Activated naive CD4-positive, alpha-beta T cell treated with anti-CD3 and anti-CD28 coated beads, Interleukin-2, amount 10 ng/mL, durations not matched to agents 7 days and 5 days (primary cell): ENCODE results near the gene PEX5.
A peak's percentile ranks its signal among the peaks of the same experiment; 100 is the strongest.

ENCODE experiments used
- CTCF ChIA-PET: fragments of 350-600 bp; sonication (Branson Sonifier 250); formaldehyde crosslinking; loops from one replicate; lab custom pipeline; 2021; ENCODE audit warnings: antibody characterized with exemption; lab: Charles Lee
- DNase-seq: peaks from one replicate; pipeline ENCODE4 v3.0.0-alpha.2; 2020
- H3K27ac Mint-ChIP-seq: one replicate; pipeline ENCODE4 v1.8.0; 2021; ENCODE audit warnings: mild to moderate bottlenecking, moderate library complexity, mixed read lengths
- H3K27me3 Mint-ChIP-seq: one replicate; pipeline ENCODE4 v1.8.0; 2021; ENCODE audit warnings: mild to moderate bottlenecking, mixed read lengths
- H3K36me3 Mint-ChIP-seq: one replicate; pipeline ENCODE4 v1.8.0; 2021; ENCODE audit warnings: mixed read lengths
- H3K4me1 Mint-ChIP-seq: one replicate; pipeline ENCODE4 v1.8.0; 2021; ENCODE audit warnings: mixed read lengths
- H3K4me3 Mint-ChIP-seq: one replicate; pipeline ENCODE4 v1.8.0; 2021; ENCODE audit warnings: mild to moderate bottlenecking, moderate library complexity, mixed read lengths
- H3K9me3 Mint-ChIP-seq: one replicate; pipeline ENCODE4 v1.8.0; 2021; ENCODE audit warnings: mixed read lengths

The PEX5 gene

DNA sequence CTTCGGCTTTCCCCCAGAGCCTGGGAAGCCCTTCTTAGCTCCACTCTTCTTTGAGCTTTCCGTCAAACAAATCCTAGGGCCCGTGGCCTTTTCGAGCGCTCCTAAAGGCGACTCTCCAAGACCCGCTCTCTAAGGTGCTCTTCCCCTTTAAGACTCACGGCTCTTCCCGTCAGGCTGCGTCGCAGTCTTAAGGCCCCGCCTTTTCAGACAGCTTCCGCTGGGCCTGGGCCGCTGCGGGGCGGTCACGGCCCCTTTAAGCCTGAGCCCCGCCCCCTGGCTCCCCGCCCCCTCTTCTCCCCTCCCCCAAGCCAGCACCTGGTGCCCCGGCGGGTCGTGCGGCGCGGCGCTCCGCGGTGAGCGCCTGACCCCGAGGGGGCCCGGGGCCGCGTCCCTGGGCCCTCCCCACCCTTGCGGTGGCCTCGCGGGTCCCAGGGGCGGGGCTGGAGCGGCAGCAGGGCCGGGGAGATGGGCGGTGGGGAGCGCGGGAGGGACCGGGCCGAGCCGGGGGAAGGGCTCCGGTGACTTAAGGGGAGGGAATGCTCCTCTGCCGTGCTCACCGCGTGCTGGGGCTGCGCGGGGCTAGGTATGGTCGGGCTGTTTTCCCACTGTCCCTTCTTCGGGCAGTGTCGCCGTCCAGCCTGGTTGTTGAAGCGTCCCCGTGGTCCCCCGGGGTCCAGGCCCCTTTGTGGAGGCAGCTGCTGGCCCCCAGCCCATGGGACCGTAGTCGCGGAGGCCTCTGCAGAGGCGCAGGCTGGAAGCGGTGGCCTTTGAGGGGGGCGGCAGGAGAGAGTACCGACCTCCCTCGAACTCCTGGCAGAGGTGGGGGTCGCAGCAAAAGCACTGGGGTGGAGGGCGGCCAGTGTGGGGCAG, at the start of gene PEX5:
PEX5 (plus strand) TSS at position 289 of the 870 bp plus-strand sequence. CDS start 692 bp downstream, outside the sequence.
- CTCF ChIA-PET, result interaction anchor here (0.7 to 1.6 kb wide), 4 partner anchors 25 to 50 kb away, joined by 4 to 7 read pairs (median 5); no protein-coding TSS in a partner anchor
- DNase-seq, result peak; percentile 90
- H3K9me3 Mint-ChIP-seq, result no peaks in the 10 kb centered on the region
- H3K4me3 Mint-ChIP-seq, result peak within 1 kb of the TSS; percentile 92
- H3K27ac Mint-ChIP-seq, result peak within 1 kb of the TSS; percentile 91
- H3K4me1 Mint-ChIP-seq, result peaks cover 32% of the 10 kb centered on the region
- H3K36me3 Mint-ChIP-seq, result peaks cover 17% of the 10 kb centered on the region
- H3K27me3 Mint-ChIP-seq, result no peaks in the 10 kb centered on the region

DNA sequence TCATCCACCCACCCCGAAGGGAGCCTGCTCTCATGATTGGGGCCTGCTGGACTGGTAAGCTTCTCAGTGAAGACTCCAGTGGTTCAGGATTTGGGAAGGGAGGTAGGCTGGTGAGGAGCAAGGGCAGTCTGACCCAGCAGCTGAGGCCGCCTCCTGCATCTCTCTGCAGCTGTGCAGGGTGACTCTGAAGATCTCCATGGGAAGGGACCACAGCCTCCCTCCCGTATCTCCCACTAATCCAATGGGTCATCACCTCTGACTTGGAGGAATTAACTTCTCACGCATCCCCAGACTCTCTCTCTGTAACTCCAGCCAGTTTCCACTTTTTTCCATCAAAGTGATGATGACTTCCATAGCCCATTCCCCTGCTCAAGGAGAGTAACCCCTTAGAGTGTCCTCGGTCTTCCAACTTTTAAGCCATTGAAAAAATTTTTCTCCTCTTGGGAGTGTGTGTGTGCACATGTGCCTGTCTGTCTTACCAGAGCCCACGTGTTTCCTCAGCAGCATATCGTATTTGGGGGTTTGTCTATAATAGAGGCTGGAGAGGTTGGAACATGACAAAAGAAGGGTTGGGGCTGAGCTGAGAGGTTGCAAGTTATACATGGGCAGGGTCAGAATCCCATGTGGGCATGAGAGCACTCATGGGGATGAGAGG, 48.0 kb upstream of the PEX5 start:
- H3K27ac Mint-ChIP-seq, result no peak overlapping the region
- H3K36me3 Mint-ChIP-seq, result peaks cover 75% of the 10 kb centered on the region
- peaks cover 3% of the 10 kb centered on the region for H3K4me1 Mint-ChIP-seq
- H3K27me3 Mint-ChIP-seq, result no peaks in the 10 kb centered on the region
- no peak for DNase-seq
- H3K4me3 Mint-ChIP-seq, result no peak overlapping the region
- CTCF ChIA-PET, result interaction anchor here (1.0 to 2.7 kb wide), 6 partner anchors 11 to 217 kb away, joined by 3 to 16 read pairs (median 6); partner anchors contain the start of genes C1RL, CLSTN3 and PEX5
- no peaks in the 10 kb centered on the region for H3K9me3 Mint-ChIP-seq

DNA sequence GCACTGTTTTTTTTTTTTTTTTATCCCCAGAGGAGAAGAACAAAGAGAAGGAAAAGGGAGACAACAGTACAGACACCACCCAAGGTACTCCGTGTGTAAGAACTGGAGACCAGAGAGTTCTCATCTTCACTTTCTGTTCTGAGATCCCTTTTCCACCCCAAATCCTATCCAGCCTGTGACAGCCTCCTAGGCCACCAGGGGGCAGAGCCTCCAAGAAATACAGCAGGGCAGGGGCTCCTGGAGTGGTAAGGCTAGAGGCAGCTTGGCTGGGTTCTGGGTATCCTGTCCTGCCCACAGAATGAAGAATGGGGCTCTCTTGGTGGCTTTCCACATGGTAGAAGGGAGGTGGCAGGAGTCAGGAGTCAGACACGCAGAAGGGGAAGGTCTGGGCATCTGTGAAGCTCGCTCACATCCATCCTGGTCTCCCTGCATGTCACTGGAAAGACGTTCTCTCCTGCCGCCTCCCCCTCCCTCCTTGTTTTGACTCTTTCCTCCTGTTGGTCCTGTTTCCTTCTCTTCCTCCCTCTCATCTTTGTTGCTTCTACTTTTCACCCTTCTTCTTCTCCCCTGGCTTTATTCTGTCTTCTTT, 47.3 kb upstream of the PEX5 start:
- CTCF ChIA-PET, result interaction anchor here (2.0 to 2.7 kb wide), 3 partner anchors 12 to 47 kb away, joined by 6 to 16 read pairs (median 8); partner anchors contain the start of genes CLSTN3 and PEX5
- H3K9me3 Mint-ChIP-seq, result no peaks in the 10 kb centered on the region
- H3K27ac Mint-ChIP-seq, result no peak overlapping the region
- peak; percentile 74 for DNase-seq
- H3K4me1 Mint-ChIP-seq, result peaks cover 3% of the 10 kb centered on the region
- H3K36me3 Mint-ChIP-seq, result peaks cover 73% of the 10 kb centered on the region
- no peaks in the 10 kb centered on the region for H3K27me3 Mint-ChIP-seq
- H3K4me3 Mint-ChIP-seq, result no peak overlapping the region

DNA sequence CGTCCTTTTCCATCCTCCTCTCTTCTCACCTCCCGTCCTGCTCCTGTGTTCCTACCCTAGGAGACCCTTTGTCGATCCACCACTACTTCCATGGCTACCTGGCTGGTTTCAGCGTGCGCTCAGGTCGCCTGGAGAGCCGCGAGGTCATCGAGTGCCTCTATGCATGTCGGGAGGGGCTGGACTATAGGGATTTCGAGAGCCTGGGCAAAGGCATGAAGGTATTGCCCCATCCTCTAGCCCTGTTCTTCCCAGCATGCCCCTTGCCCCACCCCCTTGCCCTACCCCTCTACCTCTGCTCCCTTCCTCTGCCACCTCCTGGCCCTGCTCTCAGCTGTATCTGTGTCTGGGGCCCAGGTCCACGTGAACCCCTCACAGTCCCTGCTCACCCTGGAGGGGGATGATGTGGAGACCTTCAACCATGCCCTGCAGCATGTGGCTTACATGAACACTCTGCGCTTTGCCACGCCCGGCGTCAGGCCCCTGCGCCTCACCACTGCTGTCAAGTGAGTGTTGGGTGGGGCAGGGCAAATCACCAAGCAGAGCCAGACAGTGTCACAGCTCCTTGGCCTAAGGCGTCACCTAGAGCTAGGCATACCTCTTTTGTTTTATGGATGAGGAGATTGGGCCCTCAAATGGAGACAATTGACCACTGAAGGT, 46.5 kb upstream of the PEX5 start:
- Mint-ChIP-seq H3K4me3 (no peak overlapping the region), H3K9me3 (no peaks in the 10 kb centered on the region), H3K27ac (peak overlapping the region; percentile 34), H3K4me1 (peaks cover 3% of the 10 kb centered on the region), H3K36me3 (peaks cover 68% of the 10 kb centered on the region), H3K27me3 (no peaks in the 10 kb centered on the region)
- CTCF ChIA-PET, result interaction anchor here (2.0 to 2.7 kb wide), 4 partner anchors 12 to 46 kb away, joined by 6 to 16 read pairs (median 12); partner anchors contain the start of genes CLSTN3 and PEX5
- DNase-seq, result no peak

DNA sequence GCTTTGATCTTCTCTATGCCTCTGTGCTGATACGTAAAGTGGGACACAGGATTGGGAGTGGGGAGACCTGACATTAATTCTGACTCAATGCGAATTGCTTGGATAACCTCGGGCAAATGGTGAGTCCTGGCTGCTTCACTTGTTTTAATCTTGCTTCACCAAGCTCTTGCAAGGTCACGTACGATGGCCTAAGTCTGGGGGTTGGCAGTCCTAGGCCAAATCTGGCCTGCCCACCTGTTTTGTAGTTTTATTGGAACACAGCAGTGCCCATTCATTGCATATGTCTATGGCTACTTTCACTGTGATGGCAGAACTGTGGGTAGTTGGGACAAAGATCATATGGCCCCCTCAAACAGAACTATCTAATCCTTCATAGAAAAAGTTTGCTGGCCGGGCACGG, 45.9 kb upstream of the PEX5 start:
- Mint-ChIP-seq H3K9me3 (no peaks in the 10 kb centered on the region), H3K4me3 (no peak overlapping the region), H3K4me1 (peaks cover 10% of the 10 kb centered on the region), H3K27me3 (no peaks in the 10 kb centered on the region), H3K36me3 (peaks cover 69% of the 10 kb centered on the region), H3K27ac (no peak overlapping the region)
- DNase-seq, result no peak
- CTCF ChIA-PET, result interaction anchor here (0.5 to 2.6 kb wide), 4 partner anchors 8 to 808 kb away, joined by 3 to 16 read pairs (median 6); no protein-coding TSS in a partner anchor

DNA sequence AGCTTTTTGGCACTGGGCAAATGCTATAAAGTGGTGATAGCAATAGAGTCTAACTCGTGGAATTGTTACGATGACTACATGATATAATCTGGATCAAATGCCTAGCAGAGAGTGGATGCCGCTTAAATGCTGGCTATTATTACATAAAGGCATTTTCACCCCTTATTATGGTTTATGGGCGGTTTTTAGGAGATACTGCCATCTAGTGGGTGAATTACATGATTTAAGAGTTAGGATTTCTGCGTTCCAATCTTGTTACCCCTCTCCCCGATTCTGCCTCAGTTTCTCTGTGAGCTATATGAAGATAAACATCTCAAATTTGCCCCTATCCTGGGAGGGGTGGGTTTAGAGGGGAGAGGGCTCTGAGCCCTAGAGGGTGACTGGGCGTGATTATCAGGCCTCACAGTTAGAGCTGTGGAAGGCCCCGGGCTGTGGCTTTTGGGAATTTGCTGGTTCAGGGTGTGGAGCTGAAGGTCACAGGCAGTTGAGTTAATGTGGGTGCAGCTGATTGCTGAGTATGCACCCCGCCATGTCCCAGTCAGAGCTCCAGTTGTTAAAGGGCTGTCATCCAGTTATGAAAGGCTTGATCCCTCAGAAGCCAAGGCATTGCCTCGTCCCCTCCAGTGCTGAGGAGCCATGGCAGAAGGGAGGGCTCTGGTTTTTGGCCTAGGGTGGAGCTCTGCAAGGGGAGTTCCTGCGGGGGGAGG, 44.9 kb upstream of the PEX5 start:
- CTCF ChIA-PET, result interaction anchor here (0.5 to 2.6 kb wide), 13 partner anchors 9 to 809 kb away, joined by 3 to 16 read pairs (median 3); partner anchors contain the start of gene PEX5

DNA sequence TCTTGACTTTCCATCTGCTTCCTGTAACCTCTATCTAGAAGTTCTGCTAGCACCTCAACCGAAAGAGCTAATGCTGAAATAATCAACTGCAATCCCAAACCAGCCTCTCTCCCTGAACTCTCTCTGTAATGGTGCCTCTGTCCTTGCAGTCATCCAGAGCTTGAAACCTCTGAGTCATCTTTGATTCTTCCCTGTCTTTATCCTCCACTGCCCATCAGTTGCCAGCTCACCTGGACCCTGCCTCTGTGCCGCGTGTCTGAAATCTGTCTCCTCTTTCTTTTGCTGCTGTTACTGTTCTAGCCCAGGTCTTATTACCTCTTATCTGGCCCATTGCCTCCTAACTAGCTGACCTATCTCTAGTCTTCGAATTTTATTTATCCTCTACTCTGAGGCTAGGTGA, 43.8 kb upstream of the PEX5 start:
- CTCF ChIA-PET, result interaction anchor here (0.8 to 2.2 kb wide), 6 partner anchors 9 to 173 kb away, joined by 3 to 7 read pairs (median 4); partner anchors contain the start of gene PEX5
- Mint-ChIP-seq H3K36me3 (peaks cover 73% of the 10 kb centered on the region), H3K4me1 (peaks cover 13% of the 10 kb centered on the region), H3K9me3 (no peaks in the 10 kb centered on the region), H3K4me3 (no peak overlapping the region), H3K27ac (no peak overlapping the region), H3K27me3 (no peaks in the 10 kb centered on the region)
- DNase-seq, result no peak

More for the DNA sequence above, 44.9 kb upstream of the PEX5 start:
- H3K4me3 Mint-ChIP-seq, result no peak overlapping the region
- H3K9me3 Mint-ChIP-seq, result no peaks in the 10 kb centered on the region
- H3K27me3 Mint-ChIP-seq, result no peaks in the 10 kb centered on the region
- peaks cover 70% of the 10 kb centered on the region for H3K36me3 Mint-ChIP-seq
- H3K27ac Mint-ChIP-seq, result no peak overlapping the region
- H3K4me1 Mint-ChIP-seq, result peaks cover 11% of the 10 kb centered on the region
- DNase-seq, result peak; percentile 18

DNA sequence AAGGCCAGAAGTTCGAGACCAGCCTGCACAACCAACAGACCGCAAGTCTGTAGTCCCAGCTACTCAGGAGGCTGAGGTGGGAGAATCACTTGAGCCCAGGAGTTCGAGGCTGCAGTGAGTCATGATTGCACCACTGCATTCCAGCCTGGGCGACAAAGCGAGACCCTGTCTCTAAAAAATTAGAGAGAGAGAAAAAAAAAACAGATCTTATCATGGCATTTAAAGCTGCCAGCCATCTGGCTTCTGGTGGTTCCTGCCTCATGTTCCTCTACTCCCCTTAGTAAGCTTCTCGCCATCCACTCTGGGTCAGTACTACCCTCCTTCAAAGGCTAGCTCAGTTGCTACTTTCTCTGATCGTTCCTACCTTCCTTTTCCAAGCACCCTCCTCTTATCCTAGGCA, 43.3 kb upstream of the PEX5 start:
- Mint-ChIP-seq H3K4me1 (peaks cover 13% of the 10 kb centered on the region), H3K27me3 (no peaks in the 10 kb centered on the region), H3K36me3 (peaks cover 70% of the 10 kb centered on the region), H3K4me3 (no peak overlapping the region), H3K9me3 (no peaks in the 10 kb centered on the region), H3K27ac (no peak overlapping the region)
- CTCF ChIA-PET, result interaction anchor here (0.8 to 2.2 kb wide), 4 partner anchors 9 to 149 kb away, joined by 3 to 7 read pairs (median 5); partner anchors contain the start of gene PEX5
- DNase-seq, result no peak

DNA sequence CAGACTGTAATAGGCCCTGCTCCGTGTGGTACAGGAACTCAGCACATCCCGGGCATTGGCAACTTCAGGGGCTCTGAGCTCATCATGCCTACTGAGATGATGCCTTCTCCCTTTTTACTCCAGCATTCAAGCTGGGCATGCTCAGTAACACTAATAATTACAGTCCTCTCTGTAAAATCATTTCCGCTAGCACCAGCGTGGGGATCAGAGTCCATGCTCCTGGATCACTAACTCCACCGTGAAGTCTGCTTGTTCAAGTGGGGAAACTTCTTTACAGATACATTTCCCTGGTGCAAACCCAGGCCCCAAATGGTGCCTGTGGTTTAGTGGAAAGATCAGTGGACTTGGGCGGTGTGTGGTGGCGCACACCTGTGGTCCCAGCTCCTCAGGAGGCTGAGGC, 42.6 kb upstream of the PEX5 start:
- H3K27ac Mint-ChIP-seq, result no peak overlapping the region
- H3K36me3 Mint-ChIP-seq, result peaks cover 65% of the 10 kb centered on the region
- H3K27me3 Mint-ChIP-seq, result no peaks in the 10 kb centered on the region
- H3K9me3 Mint-ChIP-seq, result no peaks in the 10 kb centered on the region
- DNase-seq, result no peak
- no peak overlapping the region for H3K4me3 Mint-ChIP-seq
- peaks cover 13% of the 10 kb centered on the region for H3K4me1 Mint-ChIP-seq
- CTCF ChIA-PET, result no interaction called here

DNA sequence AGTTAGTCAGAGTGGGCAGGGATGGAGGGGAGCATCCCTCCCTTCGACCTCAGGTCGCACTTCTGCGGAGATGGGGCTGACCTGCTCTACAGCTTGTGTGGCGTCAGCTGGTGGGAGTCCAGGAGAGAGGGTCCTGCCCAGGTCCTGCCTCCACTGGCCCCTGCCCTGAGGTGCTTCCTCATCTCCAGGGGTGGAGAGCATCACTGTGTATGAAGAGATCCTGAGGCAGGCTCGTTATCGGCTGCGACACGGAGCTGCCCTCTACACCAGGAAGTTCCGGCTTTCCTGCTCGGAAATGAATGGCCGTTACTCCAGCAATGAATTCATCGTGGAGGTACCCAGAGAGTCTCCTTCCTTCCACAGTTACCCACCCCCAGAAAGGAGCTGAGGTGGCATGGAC, 39.1 kb upstream of the PEX5 start:
- DNase-seq, result no peak
- H3K4me1 Mint-ChIP-seq, result peaks cover 10% of the 10 kb centered on the region
- no peaks in the 10 kb centered on the region for H3K27me3 Mint-ChIP-seq
- peaks cover 53% of the 10 kb centered on the region for H3K36me3 Mint-ChIP-seq
- no peak overlapping the region for H3K4me3 Mint-ChIP-seq
- CTCF ChIA-PET, result no interaction called here
- H3K9me3 Mint-ChIP-seq, result no peaks in the 10 kb centered on the region
- no peak overlapping the region for H3K27ac Mint-ChIP-seq

DNA sequence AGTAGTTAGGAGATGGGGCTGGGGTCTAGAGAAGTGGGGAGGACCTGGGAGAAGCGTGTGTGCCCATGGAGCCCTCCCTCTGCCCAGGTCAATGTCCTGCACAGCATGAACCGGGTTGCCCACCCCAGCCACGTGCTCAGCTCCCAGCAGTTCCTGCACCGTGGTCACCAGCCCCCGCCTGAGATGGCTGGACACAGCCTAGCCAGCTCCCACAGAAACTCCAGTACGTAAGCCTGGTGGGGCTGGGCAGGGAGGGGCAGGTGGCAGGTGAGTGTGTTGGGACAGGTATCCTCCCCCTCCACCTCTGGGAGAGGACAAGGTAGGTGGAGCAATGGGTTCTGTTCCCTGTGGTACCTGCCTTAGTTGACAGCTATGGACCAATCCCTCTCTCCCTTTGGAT, 38.6 kb upstream of the PEX5 start:
- no peak overlapping the region for H3K4me3 Mint-ChIP-seq
- H3K36me3 Mint-ChIP-seq, result peaks cover 50% of the 10 kb centered on the region
- peaks cover 10% of the 10 kb centered on the region for H3K4me1 Mint-ChIP-seq
- H3K27ac Mint-ChIP-seq, result no peak overlapping the region
- CTCF ChIA-PET, result no interaction called here
- H3K27me3 Mint-ChIP-seq, result no peaks in the 10 kb centered on the region
- no peaks in the 10 kb centered on the region for H3K9me3 Mint-ChIP-seq
- no peak for DNase-seq

DNA sequence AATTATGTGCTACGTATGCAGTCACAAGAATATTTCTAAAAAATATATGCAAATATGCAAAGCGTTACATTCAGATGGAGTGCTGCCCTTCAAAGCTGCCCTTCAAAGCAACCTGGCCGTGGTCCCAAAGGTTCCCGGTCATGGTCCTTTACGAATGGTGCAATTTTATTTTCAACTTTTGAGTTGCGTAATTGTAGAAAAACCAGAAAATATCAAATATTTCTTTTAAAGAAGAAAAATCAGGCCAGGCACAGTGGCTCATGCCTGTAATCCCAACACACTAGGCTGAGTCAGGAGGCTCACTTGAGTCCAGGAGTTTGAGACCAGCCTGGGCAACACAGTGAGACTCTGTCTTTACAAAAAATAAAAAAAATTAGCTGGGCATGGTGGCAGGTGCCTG, 38.0 kb upstream of the PEX5 start:
- no peak overlapping the region for H3K4me3 Mint-ChIP-seq
- H3K9me3 Mint-ChIP-seq, result no peaks in the 10 kb centered on the region
- peaks cover 10% of the 10 kb centered on the region for H3K4me1 Mint-ChIP-seq
- peaks cover 50% of the 10 kb centered on the region for H3K36me3 Mint-ChIP-seq
- no peak for DNase-seq
- no peak overlapping the region for H3K27ac Mint-ChIP-seq
- CTCF ChIA-PET, result no interaction called here
- no peaks in the 10 kb centered on the region for H3K27me3 Mint-ChIP-seq

DNA sequence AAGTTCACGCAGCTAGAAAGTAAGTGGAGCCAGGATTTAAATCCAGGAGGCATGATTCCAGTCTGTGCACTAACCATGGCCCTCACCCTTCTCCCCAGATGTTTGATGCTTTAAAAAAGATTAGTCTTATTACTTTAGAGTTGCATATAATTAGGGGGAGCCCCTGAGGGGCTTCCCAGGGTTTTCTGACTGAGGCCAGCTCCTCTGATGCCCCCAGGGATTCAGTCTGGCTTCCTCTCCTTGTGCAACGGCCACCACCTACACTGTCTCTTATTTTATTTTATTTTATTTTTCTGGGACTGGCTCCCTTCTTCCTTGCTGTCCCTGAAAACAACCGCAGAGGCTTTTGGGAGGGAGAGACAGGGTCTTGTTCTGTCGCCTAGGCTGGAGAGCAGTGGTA, 36.7 kb upstream of the PEX5 start:
- Mint-ChIP-seq H3K4me1 (peaks cover 10% of the 10 kb centered on the region), H3K27me3 (no peaks in the 10 kb centered on the region), H3K4me3 (no peak overlapping the region), H3K9me3 (no peaks in the 10 kb centered on the region), H3K36me3 (peaks cover 50% of the 10 kb centered on the region), H3K27ac (no peak overlapping the region)
- CTCF ChIA-PET, result interaction anchor here (1.0 kb wide), 1 partner anchor 10 kb away, joined by 4 read pairs; no protein-coding TSS in a partner anchor
- no peak for DNase-seq
